Superior temporal gyrus (tissue), 1 donor: ENCODE results near the gene ISCA2.
"Not testable (repeated sequence)": the region's sequence is repeated elsewhere in the genome, so short reads cannot be mapped to it uniquely, and the experiment has no call there.

Experiments
- DNase-seq: peaks from one replicate; pipeline ENCODE4 v3.0.0-alpha.2; 2016; ENCODE audit errors: extremely low spot score

The ISCA2 gene, protein sequence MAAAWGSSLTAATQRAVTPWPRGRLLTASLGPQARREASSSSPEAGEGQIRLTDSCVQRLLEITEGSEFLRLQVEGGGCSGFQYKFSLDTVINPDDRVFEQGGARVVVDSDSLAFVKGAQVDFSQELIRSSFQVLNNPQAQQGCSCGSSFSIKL

GRCh38 chr14:74493343-74494261 lies at the start of gene ISCA2:
Gene ISCA2, plus strand, starts transcription at chr14:74493765. Its CDS starts 10 bp downstream, at chr14:74493775.
- peak; percentile 98 for DNase-seq

GRCh38 chr14:74444866-74445265 lies 48.7 kb upstream of the ISCA2 start:
- DNase-seq = no peak

- DNase-seq = not testable (repeated sequence)
Observed at GRCh38 chr14:74454397-74454796, 39.2 kb upstream of the ISCA2 start.

DNA sequence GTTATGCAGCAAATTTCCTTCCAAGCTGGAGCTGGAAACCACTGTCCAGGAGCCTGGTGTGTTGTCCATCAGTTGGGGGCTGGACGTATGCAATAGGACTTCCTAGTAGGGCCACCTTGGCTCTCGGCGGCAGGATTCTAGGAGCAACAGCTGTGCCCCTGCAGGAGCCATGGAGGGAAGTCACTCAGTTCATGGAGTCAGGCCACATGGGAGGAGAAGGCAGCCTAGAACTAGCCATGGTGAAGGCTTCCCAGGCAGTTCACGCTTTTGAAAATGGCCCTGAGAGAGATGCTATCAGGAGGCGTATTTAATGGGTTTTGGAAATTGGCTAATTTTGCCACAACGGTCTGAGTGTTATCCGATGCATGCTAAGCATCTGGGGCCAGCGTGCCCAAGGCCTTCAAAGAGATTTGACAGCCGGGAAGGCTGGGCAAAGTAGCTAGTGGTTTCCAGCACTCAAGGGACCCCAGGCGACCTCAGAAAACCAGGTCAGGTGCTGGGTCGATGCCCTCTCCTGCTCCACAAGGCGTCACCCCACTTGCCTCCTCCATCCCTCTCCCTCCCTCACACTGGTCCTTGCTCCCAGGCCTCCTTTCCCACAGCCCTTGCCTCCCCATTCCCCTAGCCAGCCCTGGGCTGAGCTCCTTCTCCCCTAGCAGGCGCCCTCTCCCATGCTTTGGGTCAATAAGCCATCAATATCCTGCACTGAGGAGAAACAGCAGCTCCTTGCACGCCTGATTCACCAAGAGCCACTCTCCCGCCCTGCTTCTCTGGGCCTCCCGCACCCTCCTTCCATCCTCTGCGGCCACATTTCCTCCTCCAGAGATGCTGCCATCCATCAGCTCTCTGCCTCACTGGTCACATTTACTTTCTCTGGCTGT lies 36.6 kb upstream of the ISCA2 start:
- no peak for DNase-seq

- no peak for DNase-seq
Observed at GRCh38 chr14:74457565-74457895, 36.0 kb upstream of the ISCA2 start.

DNA sequence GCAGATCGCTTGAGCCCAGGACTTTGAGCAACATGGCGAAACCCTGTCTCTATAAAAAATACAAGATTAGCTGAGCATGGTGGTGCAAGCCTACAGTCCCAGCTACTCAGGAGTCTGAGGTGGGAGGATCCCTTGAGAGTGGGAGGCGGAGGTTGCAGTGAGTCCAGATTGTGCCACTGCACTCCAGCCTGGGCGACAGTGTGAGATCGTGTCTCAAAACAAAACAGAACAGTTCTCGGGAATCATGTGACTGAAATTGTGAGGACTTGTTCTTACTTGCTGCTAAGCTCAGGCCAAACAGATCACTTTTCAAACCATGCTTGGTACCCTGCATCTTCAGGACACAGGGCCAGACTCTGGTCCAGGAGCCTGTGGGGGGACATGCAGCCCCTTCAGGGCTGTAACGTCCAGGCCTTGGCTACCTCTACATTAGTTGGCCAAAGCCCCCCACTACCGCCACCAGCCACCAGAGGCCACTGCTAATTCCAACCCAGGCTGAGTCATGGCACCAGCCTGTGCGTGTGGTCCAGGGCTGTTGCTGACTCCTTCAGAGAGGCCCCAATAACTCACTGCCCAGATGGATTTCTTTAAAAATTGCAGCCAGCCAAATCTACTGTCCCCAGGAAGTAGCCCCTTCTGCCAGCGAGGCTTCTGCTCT lies 34.1 kb upstream of the ISCA2 start:
- DNase-seq = no peak

GRCh38 chr14:74459976-74460375 lies 33.6 kb upstream of the ISCA2 start:
- DNase-seq = no peak

- no peak for DNase-seq
Observed at GRCh38 chr14:74462993-74463392, 30.6 kb upstream of the ISCA2 start.

- no peak for DNase-seq
Observed at GRCh38 chr14:74463697-74464096, 29.9 kb upstream of the ISCA2 start.

DNA sequence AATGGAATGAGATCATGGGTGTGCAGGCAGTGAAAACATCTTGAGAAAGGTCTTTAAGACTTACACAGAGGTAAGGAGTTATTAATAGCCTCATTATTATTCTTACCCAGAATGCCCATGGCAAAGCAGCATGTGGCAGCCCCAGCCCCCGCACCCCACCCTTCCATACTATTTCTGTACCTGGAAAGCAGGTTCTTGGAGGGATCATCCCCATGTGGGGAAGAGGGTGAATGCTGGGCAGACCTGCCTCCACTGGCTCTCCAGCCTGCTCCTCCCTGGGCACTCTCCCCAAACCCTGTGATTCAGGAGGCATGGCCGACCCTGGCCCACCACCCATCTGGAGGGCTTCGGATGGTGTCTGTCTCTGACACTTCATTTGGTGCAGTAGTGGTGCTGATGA lies 28.8 kb upstream of the ISCA2 start:
- DNase-seq = no peak

GRCh38 chr14:74465335-74465734 lies 28.2 kb upstream of the ISCA2 start:
- no peak for DNase-seq

DNA sequence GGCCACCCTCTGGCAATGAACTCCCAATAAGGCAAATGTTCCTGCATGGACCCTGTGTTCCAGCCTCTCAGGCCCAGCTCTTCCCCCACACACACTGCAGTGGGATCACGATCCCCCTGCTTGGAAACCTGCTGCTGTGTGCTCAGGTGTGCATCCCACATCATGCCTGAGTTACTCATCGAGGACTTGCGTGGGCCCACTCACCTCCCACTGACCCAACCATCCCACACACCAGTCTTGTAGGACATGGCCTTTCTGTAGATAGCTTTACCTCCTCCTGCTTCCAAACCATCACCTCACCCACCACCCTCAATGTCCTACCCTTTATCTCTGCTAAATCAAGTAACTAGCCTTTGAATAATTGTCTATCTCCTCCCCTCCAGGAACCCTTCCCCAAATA lies 25.1 kb upstream of the ISCA2 start:
- DNase-seq = no peak

GRCh38 chr14:74469548-74470518 lies 23.7 kb upstream of the ISCA2 start:
- no peak for DNase-seq

- no peak for DNase-seq
Observed at GRCh38 chr14:74472601-74473000, 21.0 kb upstream of the ISCA2 start.

GRCh38 chr14:74474376-74474775 lies 19.2 kb upstream of the ISCA2 start:
- DNase-seq = no peak

GRCh38 chr14:74475678-74476077 lies 17.9 kb upstream of the ISCA2 start:
- DNase-seq = no peak

DNA sequence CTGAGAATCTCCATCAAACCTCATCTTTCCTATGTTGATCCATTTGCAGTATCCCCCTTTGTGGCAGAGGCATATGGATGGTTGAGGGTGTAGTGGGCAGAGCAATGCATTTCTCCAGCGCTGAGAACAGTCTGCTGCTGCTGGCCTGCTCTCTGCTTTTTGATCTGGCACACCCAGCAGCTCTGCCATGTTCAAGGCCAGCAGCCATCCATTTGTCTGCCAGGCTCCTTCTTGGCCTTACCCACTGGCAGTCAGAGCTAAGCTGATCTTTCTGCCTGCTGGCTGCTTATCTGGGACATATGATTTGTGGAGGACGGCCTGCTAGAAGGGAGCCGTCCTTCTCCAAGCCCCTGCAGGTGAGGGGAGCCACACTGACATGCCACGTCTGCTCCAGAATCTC lies 17.5 kb upstream of the ISCA2 start:
- no peak for DNase-seq

- peak; percentile 55 for DNase-seq
Observed at GRCh38 chr14:74476607-74477006, 17.0 kb upstream of the ISCA2 start.

DNA sequence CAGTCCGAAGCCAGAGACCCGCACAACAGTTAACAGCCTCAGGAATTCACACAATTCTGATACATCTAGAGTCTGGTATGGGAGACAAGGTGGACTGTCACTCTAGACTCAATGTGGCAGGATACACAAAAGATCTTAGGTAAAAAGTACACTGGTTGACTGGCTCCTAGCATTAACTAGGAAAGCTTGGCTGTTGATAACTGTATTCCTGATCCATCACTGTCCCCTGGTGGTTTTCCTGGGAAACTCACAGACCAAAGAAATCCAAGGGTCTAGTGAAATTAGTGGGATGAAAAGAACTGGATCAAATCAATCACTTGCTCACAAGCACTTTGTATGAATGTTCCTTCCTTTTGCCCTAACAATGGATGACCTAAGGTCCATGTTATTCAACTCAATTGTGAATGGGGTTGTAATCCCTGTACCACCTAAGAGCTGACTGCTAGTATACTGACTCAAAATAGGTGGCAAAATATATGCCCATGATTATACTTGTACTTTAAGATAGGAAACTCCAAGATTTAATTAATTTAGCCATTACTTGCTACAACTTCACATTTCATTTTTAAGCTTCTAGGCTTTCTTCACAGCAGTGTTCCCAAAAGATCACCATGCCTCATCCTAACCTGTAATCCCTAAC lies 14.4 kb upstream of the ISCA2 start:
- peak; percentile 73 for DNase-seq

GRCh38 chr14:74480046-74480445 lies 13.5 kb upstream of the ISCA2 start:
- no peak for DNase-seq
